NCI-H146 (cell line): ENCODE data around the gene SIN3A.
"Not testable (repeated sequence)": the region's sequence is repeated elsewhere in the genome, so short reads cannot be mapped to it uniquely, and the experiment has no call there.

Source experiments
- DNase-seq: peaks from one replicate; lab custom pipeline; 2025; lab: John Stamatoyannopoulos, UW

The SIN3A gene

DNA sequence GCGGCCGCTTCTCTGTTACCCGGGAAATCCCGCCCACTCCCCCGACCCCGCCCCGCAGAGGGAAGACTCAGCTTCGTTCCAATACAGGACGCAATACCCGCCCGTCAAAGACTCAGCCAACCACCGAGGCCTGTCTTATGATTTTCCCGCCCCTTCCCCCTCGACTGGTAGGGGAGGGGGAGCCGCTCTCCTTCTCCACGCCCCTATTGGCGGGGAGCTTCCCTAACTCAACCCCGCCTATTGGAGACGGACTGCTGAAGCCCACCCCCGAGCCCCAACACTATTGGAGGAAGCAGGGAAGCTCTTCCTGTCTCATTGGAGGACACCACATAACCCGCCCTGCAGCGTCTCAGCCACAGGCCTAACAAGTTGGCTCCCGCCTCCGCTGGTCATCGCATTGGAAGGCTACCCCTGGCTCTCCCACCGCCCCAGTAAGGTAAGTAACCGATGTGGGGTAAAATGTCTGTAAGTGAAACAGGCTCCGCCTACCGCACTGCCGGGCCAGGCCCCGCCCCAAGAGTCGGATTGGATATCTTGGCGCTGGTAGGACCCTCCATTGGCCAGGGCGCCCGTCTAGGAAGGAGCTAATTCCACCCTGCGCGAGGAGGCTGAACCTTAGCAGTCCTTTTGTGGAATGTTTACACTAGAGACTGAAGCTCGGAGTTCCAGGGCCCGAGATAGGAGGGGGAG is at the start of gene SIN3A:
SIN3A (minus strand) TSS at position 17 of the 690 bp plus-strand sequence. CDS start 21,315 bp downstream, outside the sequence.
- DNase-seq: peak; percentile 99

DNA sequence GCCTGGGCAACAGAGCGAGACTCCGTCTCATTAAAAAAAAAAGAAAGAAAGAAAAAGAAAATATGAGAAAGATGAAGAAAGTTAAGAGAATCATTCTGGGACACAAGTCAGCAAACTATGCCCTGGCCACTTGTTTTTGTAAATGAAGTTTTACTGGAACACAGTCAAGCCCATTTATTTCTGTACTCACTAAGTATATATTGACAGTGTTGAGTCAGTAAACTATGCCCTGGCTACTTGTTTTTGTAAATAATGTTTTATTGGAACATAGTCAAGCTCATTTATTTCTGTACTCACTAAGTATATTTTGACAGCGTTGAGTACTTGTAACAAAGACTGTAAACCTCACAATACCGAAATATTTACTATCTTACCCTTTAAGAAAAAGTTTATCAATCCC is 42.2 kb upstream of the SIN3A start:
- DNase-seq: no peak

DNA sequence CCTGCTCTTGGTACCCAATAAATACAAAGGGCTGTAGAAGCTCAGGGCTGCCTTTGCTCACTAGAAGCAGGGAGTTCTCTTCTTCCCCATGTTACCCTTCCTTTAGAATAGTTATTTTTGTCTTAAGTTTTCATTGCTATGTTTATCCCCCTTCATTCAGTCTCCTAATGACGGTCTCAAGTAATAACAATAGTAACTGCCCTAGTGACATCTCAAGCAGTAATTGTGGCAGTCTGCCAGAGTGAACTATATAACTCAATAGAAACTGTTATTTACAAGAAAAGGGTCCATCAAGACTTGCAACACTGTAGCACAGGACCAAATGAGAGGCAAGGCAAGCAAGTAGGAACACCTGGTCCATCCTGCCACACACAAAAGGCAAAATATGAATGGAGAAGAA is 32.5 kb upstream of the SIN3A start:
- no peak for DNase-seq

DNA sequence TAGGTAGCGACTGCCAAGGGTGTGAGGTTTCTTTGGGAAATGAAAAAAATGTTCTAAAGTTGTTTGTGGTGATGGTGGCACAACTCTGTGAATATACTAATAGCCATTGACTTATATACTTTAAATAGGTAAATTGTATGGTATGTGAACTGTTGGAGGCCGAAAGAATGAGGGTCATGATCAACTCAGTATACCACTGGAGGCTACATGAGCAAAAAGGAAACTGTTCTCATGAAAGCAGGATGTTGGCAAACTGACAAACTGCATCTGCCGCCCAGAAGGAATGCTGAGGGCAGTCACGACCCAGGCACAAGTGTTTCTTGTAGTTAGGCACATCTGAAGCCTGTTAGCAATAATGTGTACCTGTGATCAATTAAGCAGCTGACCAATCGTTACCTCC is 32.1 kb upstream of the SIN3A start:
- DNase-seq: not testable (repeated sequence)

DNA sequence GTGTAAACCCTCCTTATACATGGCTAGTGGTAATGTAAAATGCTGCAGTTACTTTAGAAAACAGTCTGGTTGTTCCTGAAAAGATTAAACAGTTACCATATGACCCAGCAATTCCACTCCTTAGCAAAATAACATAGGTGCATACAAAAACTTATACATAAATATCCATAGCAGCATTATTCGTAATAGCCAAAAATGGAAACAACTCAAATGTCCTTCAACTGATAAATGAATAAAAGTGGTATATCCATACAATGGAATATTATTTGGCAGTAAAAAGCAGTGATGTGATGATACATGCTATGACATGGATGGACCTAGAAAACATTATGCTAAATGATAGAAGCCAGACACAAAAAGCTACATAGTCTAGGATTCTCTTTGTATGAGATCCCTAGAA is 31.6 kb upstream of the SIN3A start:
- no peak for DNase-seq

DNA sequence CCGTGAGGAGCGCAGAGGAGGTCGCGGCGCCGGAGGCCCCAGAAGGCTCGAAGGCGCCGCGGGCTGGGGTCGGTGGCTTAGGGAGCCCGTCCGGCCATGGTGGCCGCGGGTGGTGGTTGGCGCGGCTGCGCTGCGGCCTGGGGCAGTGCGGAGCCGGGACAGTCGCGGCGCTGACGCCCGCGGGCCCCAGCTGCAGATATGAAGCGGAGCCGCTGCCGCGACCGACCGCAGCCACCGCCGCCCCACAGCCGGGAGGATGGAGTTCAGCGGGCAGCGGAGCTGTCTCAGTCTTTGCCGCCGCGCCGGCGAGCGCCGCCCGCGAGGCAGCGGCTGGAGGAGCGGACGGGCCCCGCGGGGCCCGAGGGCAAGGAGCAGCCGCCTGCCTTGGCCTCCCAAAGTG is 29.0 kb upstream of the SIN3A start:
- DNase-seq: not testable (repeated sequence)

DNA sequence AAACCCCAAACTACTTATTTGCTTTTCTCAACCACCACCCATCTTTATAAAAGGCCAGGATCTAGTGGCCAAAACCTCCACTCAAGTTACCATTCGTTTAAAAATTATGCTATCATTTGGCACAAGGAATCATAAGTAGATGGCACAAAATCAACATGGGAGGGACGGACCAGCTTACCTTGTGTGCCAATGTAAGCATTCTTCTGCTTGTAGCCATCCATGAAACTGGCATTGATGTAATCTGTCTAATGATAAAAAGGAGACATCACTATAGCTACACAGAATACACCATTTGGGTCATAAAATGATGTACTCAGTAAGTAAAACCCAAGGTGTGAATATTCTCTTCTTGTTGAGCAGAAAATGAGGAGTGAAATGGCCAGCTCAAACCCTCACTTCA is 28.2 kb upstream of the SIN3A start:
- no peak for DNase-seq

DNA sequence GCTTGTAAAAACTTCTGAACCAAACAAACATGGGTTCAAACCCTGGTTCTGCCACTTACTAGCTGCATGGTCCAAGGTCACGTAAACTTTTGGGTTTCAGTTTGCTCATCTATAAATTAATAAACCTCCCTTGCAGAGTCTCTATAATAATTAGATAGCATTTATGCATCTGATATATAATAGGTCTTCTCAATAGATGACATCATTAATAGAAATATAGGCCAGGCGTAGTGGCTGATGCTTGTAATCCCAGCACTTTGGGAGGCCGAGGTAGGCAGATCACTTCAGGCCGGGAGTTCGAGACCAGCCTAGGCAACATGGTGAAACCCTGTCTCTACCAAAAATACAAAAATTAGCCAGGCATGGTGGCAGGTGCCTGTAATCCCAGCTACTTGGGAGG is 25.6 kb upstream of the SIN3A start:
- DNase-seq: not testable (repeated sequence)

DNA sequence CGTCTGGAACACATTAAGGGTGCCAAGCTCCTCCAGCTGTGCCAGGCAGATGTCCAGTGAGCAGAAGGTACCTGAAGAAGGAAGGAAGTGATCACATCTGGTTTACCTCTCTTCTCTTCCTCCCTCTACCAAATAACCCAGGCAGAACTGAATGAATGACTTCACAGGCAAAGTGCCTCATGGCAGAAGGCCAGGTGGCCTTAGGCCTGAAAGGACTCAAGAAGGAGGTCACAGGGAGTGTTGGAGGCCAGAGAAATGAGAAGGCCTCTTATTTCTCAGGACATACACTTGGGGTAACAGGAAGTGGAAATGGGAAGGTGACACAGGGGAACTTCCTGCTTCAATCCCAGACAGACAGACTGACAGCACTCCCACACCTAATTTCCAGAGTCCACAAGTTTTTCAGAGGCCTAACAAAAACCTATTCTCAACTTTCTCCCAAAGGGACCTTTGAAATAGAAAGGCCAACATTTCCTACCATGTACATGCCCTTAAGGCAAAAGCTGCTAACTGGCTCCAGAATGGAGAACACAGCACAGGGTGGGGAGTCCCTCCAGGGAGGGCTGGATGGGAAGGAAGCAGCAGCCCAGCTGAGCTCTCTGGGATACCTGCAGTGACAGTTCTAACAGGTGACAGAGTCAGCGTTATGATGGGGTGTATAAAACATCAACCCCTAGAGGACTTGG is 17.6 kb upstream of the SIN3A start:
- DNase-seq: no peak

DNA sequence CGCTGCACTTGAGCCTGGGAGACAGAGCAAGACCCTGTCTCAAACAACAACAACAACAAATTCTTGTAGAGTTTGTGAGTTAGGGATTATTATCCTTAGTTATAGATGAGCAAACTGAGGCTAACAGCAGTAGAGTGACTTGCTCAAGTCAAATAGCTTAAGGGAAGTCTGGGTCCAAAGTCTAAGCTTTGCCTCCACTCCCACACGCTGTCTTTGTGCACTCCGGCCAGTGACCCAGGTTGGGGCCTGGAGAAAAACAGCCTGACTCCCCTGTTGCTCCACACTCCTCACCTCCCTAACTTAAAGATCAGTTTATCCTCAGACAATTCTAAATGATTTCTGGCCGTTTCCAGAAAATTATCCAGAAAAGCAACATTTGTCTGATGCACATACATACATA is 9.2 kb upstream of the SIN3A start:
- no peak for DNase-seq

DNA sequence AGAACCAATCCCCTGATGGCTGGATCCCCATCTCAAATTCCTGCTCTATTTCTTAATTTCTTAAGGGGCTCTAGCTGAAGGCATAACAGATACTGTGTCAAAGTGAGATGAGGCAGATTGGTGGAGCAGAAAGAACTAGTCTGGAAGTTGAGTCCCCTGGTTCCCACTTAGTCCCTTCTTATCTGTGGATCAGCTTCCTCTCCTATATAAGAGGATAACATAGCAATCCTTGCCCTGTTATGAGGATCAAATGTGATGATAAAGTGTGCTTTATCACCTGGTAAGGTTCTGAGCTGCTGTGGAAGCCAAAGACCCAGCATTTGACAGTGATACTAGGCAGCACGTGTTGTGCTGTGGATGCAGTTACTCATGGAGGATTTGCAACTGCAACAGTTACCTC is 8.1 kb upstream of the SIN3A start:
- DNase-seq: no peak

DNA sequence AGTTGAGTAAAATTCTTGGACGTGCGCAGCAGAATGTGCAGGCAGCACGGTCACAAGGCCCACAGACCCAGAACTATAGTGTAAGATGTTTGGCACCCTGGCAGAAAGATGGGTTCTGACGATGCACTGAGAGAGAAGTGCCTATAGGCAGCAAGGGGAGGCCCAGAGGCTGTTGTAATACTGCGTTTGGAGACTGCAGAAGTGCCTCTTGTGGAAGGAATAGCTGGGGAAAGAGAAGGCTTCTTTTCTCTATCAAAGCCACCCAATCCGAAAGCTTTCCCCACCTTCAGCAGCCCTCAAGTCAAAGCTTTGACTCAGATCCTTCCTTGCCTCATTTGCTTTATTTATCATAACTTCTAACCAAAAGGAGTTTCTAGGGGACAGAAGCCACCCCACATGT is 5.2 kb upstream of the SIN3A start:
- DNase-seq: no peak

DNA sequence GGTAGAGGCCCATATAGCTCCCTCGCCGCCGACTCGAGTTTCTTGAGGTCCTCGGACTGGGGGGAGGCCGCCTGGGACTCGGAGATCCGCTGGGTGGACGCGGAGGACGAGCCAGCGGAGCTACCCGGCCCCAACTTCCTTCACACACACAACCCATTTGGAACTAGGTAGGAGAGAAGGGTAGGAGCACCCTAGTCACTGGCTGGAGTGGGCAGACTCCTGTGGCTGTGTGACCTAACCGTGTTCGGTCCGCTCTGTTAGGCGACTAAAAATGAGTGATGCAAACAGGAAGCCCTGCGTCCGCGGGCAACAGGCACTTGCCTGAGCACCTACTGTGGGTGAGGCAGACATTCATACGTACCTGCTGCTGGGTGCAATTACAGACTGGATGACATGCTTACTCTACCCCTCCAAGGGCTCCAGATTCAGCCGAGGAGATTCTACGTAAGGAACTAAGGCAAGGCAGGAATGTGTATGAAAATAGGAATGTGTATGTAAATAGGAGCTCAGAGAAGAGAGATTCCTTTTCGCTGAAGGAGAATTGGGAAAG is 4.6 kb upstream of the SIN3A start:
- DNase-seq: peak; percentile 23

DNA sequence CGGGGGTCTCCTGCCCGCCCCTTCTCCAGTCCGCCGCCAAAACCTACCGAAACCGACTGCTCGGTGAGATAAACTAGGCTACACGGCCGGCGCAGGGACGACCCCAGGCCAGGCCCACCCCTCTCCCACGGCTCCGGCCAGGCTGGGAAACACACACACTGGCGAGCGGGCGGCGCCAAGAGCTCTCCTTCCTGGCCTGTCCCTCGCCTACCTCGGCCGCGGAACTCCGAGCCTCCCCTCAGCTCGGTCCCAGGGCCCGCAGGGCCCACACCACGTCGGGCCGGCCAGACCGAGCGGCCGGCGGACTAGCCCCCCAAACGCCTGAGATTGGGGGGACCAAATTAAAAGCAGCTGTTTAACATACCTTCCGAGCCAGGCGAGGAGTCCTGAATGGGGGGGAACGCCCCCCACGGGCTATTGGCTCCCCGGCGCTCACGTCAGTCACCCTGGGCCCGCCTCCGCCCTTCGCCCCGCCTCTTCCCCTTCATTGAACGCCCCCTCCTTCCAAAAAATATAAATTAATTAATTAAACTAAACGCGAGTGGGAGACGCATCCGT is 4.0 kb upstream of the SIN3A start:
- DNase-seq: peak; percentile 59

DNA sequence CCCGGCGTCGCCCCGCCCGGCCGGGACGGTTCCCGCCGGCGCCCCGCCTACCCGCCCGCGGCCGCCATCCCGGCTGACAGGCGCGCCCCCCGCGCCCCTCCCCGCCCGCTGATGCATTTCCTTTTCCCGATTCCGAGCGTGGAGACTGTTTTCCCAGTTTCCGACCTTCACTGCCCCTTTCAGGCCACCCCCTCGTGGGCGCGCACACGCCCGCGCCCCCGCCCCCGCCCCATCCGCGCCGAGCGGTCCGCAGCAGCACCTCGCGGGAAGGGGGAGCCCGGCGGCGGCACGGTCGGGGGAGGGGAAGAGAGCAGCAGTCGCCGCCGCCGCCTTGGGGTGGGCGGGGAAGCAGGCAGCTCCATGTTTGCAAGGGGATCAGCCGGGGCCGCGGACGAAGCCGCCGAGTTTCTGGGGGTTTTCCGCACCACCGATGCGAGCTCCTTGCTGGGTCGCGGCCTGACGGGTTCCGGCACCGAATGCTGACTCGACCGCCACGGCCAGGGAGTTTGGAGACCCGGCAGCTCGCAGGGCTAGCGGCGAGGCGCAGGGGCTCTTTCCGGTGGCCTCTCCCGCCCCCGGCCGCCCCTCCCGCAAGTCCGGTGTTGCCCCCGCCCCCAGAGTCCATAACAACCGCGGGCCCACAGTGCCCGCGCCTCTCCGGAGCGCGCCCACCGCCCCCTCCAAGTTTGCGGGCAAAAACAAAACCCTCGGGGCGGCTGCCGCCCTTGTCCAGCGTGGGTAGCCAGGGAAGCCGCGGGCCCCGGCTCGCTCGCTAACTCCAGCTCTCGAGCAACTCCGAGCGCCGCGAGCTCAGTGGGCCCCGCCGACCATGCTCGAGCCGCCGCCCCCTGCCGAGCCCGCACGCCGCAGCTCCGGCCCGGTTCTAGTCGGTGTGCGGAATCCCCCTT is 3.2 kb upstream of the SIN3A start:
- DNase-seq: peak; percentile 70

DNA sequence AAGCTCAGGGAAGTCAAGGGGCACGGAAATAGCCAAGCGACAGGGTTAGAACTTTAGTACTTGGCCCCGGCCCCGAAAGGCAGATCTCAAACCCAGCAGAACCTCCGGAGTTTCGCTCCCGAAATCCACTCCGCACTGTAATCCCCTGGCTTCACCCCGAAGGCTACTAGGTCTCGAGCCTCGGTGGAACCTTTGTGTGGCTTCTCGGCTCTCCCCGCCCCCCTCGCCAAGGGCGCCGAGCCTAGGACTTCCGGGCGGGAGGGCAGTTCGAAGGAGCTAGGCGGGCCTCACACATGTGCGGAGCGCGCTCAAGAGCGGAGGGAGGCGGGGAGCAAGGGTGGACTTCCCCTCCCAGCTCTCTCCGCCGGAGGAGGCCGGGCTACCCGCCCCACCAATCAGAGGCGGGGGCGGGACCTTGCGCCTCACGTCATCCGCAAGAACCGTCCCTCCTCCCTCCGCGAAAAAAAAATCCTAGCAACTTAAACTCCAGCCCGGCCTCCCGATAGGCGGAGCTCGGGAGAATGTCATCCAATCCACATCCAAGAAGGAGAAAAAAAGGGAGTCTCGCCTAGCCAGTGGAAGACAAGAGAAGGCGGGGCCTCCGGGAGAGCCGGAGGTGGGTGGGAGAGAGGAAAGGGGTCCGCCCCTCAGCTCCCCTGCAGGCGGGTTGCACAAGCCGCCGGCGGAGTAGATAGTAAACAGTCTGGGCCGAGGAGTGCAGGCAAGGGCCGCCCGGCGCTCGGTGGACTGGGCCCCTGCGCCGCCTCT is 2.4 kb upstream of the SIN3A start:
- peak; percentile 99 for DNase-seq

DNA sequence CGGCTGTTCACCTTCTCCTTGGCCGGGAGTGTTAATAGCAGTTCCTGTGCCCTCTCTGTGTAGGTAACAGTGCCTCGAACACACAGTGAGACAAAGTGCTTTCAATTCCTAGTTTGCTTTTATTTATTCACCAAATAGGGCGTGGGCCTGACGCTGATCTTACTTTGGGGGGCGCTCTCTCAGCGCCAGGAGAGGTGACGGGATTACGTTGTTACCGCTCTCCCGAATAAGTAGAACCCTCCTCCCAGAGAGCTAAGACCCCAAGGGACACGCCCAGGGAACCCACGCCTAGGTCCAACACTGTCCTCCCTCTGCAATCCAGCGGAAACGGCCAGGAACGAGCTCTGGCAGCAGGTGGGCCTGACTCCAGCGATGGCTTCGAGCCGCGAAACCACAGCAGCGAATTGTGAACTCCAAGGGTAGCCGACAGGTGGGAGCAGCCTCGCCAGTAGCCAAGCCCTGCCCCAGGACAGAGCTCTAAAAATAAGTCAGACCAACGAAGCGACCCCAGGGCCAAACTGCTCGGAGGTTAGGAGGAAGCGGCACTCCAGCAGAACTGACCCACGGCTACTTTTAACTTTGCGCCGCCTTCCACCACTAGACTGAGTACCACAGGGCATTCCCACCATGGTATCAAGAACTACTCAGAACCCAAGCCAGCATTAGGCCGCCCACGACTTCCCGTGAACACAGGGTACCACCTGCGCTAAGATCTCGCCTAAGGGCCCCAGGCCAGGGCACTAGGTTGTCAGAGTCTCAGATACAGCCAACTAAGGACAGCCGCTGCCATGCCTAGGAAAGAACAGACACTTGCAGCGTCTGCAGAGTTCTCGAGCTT is 1.6 kb upstream of the SIN3A start:
- DNase-seq: peak; percentile 54

DNA sequence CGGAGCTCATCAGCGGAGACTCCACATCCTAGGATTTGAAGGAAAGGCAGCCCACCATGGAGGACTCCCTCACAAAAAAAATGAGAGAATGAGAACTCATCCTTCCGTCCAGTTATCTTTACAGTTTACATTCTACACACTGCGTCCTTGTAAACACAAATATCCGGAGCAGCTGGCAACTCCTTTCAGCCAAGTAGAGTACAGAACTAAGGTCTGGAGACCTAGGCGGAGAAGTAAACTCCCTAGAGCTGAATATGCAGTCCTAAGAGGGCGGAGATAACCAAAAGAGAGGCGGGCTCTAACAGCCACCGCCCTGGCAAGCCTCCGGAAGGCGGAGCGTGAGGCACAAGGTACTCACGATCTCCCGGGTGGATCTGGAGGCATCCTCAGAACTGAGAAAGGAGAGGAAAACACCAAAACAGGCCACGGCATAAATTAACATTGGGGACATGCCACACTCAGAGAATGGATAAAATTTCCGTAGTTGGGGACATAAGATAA is 924 bp upstream of the SIN3A start:
- peak; percentile 75 for DNase-seq

DNA sequence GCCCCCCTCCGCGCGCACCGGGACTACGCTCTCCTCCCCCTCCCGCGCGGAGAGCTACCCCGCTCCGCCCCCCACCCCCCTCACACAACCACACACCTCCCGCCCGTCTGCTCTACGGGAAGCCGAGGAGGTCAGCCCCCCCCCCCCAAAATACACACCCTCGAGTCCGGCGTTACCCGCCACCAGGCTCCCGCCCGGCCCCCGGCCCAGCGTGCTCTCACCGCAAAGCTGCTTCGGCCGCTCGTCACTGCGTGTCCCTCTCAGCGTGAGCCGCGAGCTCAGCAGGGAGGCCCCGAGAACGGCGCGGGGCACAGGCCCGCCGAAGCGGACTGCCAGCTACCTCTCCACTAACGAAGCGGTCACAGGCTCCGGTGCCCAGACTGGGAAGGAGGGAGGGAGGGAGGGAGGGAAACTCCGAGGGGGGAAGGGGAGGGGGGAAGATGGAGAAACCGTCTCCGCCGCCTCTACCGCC is 252 bp downstream of the SIN3A start:
- no peak for DNase-seq
